GM18861 (cell line): ENCODE measurements around the gene IDH3B.
"Not testable (repeated sequence)": the region's sequence is repeated elsewhere in the genome, so short reads cannot be mapped to it uniquely, and the experiment has no call there.

Source experiments
- ATAC-seq: cut with Tn5 transposase; IDR thresholded peaks from one replicate; pipeline ENCODE4 v1.9.1; 2021; ENCODE audit not compliant: unreplicated experiment

IDH3B gene

DNA sequence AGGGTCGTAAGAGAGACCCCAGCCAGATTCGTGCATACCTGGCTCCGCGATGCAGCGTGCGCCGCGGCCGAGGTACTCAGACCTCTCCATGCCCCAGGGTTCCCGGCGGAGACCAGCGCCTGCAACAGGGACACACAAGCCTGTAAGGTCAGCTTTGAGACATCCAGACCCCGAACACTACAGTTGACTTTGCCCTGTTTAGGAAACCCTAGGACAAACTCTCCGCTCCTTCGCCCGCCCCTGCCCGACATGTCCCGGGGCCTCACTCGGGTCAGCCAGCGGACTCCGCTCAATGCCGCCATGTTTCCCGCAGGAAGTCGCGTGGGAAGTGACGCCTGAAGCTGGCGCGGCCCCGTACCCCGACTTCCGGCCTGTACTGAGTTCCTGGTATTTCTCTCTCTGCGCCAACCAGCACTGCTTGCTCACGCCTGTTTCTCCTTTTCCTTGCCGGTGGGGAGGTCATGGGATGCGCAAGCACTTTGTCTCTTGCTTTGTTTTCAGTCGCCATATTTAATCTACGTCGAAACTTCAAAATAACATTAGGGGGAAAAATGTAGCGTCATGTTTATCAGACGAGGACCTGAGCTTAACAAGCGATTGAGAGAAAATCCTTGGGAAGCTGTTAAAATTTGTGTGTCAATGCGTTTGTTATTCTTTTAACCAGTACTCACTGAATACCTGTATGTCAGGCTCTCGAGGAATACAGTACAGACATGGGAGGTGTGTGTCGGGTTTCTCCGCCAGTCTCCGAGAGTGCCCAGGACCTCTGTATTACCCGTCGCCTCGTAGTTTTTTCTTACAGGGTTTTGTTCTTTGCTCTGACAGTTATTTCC is at the start of gene IDH3B:
IDH3B (minus strand) TSS at position 330 of the 833 bp plus-strand sequence; CDS start at position 302, 28 bp downstream.
- ATAC-seq = peak; percentile 76

DNA sequence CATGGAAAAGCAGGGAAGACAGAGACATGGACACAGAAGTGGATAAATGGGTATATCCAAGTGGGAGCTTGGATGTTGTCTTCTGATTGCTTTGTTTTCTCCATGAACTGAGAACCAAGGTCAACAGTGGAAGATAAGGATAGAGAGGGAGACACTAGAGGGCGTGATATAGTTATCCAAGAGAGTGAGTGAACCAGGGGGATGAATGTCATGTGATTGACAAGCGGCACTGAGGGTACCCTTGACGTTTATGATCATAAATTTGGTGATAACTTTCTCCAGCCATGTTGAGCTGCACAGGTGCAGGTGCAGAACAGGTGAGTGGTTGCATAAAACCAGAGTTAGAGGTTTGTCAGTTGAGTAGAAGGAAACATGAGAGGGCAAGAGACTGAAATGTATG is 49.3 kb upstream of the IDH3B start:
- no peak for ATAC-seq

DNA sequence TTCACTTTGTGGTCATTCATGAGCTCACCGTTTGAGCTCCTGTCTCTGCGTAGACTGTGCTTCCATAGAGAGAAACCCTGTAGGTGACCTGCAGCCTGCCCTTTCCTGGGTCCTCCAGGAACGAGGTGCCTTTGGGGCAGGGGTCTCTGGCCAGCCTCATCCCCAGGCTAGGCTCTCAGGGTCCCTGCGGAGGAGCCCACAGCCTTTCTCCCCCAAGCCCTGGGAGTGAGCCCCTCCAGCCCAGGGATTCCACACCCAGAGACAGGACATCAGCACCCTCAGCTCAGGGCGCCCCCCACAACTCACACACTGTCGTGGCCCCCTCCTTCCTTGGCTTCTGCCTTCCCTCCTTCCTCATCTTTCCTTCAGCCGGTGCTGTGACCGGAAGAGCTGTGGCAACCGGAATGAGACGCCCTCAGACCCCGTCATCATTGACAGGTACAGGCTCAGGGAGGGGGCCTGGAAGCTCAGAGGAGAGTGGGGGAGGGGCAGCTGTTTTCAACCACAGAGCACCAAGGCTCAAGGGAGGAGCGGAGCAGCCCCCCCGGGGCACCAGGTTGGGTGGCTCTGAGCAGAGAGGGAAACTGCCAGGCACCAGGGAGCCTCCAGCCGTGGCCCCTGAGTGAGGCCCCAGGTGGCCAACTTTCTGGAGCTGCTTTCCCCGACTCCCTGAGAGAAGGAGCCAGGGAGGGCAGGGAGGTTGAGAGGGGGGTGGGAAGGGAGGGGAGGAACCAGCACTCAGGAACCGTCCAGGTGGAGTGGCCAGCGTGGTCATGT is 45.4 kb upstream of the IDH3B start:
- no peak for ATAC-seq

DNA sequence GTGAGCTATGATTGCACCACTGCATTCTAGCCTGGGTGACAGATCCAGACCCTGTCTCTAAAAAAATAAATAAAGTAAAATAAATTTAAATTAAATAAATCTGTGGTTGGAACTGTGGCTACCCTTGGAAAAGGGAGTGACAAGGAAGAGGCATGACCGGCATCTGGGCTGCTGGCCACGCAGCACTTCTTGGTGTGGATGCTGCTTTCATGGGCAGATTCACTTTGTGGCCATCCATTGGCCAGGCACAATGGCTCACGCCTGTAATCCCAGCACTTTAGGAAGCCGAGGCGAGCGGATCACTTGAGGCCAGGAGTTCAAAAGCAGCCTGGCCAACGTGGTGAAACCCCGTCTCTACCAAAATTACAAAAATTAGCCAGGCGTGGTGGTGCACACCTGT is 44.6 kb upstream of the IDH3B start:
- ATAC-seq = no peak

DNA sequence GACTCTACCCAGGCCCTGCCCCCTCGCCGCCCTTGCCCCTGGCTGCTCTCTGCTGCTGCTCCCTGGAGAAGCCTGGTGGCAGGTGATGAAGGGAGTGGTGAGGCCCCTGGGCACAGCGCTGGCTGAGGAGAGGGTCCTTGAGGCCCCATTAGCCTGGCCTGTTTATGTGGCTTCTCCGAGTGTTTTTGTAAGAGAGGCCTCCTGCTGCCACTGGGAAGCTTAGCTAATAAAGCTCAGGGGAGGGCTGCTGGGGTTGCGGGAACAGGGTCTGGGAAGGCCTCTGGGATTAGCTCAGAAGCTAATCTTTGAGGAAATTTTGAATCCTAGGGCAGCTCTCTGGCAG is 44.0 kb upstream of the IDH3B start:
- ATAC-seq = no peak

DNA sequence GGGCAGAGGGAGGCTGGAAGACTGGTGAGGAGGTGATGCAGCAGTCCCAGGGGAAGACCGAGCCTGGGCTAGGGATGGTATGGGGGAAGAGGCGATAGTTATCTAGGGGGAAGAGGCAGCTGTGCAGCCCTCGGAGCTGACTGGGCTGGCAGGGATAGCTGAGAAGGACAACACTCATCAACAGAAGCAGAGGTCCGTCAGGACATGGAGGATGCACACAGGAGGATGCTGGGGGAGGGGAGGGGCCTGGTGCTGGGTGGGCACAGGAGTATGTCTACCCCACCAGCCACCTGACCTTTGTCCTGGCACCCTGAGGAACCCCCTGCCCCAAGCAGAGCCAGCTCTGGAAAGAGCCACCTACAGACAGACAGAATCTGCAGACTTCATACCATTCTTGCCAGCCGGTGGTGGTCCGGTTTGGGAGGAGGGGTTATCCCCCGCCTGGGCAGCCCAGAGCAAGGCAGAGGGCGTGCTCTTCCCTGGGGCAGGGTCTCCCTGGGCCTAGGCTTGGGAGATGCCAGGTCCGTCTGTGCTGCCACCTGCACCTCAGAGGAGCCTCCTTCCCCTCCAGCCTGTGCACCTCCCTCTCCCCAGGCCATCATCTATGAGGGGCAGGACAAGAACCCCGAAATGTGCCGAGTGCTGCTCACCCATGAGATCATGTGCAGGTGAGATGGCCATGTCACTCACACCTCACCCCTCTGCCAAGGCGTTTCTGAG is 43.5 kb upstream of the IDH3B start:
- no peak for ATAC-seq

DNA sequence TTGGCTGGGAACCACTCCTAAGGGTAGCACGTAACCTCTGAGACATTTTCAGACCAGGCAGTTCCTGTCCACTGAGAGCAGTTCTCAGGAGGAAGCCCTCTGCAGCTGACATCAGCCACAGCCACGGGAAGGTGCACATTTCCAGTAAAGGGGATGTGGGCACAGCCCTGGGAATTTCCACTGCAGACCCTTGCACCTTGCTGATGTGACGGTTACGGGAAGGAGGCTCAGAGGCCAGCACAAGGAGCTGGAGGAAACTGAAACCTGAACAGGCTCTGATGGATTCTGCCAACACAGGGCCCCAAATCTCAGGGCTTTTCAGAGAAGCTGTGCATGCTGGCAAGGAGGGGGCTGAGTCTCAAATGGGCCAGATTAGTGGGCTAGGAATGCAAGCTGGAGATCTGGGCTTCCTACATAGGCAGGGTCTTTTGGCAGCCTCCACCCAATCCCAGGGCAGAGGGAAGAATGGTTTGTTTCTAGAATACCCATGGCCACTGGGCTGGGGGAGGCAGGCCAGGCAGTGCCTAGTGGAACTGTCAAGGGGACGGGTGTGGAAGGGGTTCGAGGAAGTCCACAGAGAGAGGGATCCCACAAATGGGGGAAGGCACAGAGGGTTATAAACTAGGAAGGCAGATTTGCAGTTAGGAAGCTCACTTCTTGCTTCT is 42.8 kb upstream of the IDH3B start:
- ATAC-seq = no peak

DNA sequence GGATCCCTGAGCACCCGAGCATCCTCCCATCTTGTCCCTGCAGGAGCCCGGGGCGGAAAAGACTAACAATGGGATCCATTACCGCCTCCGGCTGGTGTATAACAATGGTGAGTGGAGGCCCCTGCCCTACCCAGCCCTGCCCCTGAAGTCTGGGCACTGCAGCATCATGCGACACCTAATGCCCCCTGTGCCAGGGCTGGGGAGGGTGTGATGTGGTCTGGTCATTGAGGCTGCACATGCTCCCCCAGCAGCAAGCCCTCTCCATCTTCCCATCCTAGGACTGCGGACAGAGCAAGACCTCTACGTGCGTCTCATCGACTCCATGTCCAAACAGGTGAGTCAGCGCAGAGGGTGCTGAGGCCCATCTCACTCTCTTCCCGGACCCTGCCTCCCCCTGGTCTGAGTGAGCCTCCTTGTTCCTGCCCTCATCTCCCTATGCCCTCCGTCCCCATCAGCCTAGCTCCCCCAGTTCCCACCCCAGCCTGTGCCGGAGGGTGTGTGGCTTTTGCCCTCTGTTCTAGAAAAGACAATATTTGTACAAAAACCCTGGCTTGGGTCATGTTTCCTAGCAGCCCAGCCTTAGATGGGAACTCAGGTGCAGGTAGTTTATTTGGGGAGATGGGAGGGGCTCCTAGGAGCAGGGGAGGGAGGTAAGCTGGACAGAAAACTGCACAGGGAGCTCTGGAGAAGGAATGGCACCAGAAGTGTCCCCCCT is 42.1 kb upstream of the IDH3B start:
- ATAC-seq = no peak

DNA sequence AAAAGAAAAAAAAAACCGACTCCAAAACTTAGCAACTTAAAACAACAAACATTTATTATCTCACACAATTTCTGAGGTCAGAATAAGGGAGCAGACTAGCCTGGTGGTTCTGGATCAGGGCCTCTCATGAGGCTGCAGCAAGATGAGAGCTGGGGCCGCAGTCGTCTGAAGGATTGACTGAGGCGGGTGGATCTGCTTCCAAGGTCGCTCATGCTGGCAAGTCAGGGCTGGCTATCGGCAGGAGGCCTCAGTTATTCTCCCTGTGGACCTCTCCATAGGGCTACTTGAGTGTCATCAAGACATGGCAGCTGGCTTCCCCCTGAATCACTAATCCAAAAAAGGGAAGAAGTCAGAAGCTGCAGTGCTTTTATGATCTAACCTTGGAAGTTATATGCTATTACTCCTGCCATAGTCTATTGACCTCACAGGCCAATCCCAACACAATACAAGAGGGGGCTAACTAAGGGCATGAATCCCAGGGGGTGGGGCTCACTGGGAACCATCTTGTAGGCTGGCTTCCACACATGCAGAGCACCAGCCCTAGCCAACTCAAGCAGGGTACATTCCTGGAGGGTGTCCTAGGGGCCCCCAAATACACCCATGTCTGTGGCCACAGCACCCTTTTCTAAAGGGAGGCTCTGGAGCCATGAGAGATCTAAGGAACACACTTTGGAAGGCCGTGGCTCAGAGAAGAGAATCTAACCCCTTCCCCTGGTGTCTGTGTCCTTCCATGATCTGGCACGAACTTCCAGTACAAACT is 39.9 kb upstream of the IDH3B start:
- ATAC-seq = no peak

DNA sequence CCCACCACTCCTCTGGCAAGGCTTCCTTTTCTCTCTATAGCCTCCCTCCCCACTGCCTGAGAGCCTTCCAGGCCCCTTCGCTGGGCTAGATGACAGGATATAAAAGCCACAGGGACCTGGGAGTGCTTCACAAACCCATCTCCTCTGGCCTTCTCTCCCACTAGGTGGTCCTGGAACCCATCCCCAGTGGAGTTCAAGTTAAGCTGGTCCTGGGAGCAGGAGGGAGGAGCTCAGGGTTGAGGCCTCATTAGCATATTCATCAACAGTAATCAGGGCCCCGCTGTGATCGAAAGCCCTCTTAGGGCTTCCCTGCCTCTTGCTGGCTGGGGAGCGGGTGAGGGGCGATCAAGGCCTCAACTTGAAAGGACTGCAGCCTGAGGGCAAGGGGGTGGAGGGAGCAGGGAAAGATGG is 37.7 kb upstream of the IDH3B start:
- ATAC-seq = no peak

DNA sequence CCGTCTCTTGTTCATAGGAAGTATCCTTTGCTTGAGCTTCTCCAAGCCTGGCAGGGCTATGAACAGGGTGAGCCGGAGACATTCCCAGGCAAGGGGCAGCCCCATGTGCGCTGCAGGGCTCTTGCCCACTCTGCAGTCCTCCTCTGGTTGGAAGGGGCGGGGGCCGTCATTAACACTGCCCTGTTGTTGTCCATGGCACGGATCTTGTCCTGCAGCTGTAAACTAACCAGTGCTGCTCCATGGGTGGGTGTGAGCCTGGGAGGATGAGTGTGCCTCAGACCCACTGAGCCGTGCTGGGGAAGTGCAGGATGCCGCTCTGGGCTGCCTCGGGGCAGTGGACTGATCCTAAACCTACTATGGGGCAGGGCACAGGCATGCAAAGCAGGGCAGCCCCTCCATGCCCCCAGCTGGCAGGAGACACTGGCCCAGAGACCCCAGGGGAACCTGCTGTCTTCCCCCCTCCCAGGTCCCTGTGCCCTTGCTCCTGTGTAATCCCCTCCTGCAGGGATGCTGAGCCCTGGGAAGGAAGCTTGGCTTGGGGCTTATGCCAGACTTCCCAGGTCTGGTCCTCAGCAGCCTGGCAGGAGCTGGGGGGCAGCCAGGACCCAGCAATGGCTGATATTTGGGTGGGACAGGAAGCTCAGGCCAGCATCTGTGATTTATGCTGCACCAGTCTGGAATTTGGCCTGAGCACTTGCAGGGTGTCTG is 37.1 kb upstream of the IDH3B start:
- ATAC-seq = no peak

DNA sequence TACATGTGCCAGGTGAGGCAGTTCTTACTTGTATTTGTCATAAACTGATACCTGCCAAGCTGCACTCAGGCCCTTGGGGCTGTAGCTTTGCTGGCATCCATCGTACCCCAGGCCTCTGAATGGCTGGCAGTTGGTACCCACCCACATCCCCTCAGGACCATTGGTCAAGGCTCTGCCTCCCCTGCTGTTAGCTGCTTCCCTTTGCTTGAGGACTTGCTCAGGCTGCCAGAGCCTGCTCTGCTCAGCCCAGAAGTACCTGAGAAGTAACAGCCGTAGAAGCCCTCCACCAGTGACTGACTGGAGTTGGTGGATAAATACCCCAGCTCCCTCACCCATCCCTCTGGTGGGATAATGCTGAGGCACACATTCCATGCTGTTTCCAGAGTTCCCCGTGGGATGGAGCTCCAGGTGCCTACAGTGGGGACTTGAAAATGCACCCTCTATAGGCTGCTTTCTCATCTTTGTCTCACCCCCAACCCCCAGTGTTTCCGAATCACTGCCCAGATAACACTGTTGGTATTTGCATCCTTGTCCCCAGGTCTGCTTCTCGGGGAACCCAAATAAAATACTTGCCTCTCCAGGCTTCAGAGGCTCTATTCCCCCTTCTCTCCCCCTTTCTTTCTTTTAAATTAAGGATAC is 35.9 kb upstream of the IDH3B start:
- ATAC-seq = no peak

DNA sequence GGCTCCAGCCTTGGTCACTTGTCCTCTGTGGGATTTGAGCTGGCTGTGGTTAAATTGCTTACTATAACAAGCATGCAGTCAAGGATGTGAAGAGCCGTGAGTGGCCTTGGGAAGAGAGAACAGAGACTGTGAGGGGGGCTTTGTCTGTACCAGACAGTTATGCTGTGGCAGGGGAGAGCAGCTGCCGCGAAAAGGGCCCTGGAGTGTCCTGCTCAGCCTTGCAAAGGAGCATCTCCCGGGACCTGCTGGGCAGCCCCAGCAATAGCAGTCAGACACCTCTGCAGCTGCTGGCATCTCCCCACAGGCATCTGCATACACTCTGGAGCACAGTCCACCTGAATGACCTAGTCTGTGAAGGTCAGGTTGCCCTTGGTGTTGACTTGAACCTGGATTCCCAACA is 34.9 kb upstream of the IDH3B start:
- ATAC-seq = no peak

DNA sequence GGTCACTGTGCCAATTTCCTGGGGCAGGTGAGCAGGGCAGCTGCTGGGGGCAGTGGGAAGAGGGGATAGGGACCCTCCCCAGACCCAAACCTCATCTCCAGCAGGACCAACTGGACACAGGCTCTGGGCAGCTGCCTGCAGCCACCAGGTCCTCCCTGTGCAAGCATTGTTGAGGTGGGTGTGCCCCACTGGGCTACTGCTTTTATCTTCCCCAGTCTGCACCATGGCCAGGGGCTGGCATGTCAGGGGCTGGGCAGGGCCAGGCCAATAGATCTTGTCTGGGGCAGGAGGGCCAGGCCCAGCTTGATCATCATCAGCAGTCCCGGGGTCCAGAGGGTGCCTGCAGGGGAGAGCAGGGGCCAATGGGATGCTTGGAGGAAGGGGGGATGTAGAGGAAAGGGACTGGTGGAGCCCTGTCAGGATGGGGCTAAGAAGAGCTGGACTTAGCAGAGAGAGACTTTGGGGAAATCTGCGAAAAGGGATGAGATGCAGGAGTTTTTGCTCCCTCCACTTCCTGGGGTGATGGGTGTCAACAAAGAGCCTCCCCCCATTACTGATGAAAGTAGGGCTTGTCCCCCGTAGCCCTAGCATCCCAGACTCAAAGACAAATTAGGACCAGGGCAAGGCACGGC is 34.3 kb upstream of the IDH3B start:
- ATAC-seq = no peak

DNA sequence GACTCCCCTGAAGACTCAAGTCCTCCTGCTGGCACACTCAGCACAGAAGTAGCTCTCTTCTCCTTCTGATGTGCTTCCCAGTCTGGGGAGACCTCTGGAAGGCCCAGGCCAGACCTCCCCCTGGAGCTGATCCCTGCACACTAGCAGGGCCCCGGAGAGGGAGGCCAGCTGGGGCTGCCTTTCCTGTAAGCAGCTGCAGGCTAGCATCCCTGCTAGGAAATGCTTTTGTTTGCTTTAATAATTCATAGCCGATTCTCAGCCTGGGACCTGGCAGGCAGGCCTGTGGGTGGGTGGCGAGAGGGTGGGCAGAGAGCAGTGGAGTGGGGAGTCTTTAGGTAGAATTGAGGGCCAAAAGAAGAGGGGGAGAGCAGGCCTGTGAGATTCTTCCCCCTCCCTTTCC is 33.8 kb upstream of the IDH3B start:
- no peak for ATAC-seq

DNA sequence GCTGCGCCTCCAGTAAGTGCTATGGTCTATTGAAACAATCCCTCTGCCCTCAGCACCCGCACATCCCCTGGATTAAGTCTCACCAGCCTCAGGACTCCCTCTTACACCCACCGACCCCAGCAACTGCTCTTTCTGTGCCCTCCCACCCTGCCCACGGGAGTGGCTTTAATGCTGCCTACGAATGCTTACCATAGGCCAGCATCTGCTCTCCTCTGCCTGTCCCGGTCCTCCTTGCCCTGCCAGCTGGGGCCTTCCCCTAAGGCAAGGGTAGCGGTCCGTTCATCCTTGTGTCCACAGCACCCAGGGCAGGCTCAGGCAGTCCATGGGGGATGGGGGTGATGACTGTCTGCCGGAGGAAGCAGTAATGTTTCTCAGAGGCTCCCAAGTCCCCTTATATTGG is 32.6 kb upstream of the IDH3B start:
- no peak for ATAC-seq

DNA sequence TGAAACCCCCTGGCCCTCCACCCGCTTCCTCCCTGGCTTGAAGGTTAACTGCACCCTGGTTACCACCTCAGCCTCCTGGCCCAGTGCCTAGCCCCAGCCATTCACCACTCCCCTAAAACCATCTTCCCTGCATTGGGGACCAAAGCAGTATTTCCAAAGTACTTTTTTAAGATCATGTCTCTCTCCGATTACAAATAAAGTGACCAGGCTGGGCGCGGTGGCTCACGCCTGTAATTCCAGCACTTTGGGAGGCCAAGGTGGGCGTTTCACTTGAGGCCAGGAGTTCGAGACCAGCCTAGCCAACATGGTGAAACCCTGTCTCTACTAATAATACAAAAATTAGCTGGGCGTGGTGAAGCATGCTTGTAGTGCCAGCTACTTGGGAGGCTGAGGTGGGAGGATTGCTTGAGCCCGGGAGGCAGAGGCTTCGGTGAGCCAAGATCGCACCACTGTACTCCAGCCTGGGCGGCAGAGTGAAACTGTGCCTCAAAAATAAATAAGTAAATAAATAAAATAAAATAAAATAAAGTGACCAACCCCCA is 32.0 kb upstream of the IDH3B start:
- not testable (repeated sequence) for ATAC-seq
